ENCODE data around the gene NDUFAF3. TPM values are rescaled to one million over a fixed set of nuclear protein-coding genes. Genes with fewer than 3 reads are reported as not detected.
"Not testable (repeated sequence)": the region's sequence is repeated elsewhere in the genome, so short reads cannot be mapped to it uniquely, and the experiment has no call there.

Gene NDUFAF3
- total RNA-seq, 2 experiments from 2014 or later, result 124 to 309 TPM

DNA sequence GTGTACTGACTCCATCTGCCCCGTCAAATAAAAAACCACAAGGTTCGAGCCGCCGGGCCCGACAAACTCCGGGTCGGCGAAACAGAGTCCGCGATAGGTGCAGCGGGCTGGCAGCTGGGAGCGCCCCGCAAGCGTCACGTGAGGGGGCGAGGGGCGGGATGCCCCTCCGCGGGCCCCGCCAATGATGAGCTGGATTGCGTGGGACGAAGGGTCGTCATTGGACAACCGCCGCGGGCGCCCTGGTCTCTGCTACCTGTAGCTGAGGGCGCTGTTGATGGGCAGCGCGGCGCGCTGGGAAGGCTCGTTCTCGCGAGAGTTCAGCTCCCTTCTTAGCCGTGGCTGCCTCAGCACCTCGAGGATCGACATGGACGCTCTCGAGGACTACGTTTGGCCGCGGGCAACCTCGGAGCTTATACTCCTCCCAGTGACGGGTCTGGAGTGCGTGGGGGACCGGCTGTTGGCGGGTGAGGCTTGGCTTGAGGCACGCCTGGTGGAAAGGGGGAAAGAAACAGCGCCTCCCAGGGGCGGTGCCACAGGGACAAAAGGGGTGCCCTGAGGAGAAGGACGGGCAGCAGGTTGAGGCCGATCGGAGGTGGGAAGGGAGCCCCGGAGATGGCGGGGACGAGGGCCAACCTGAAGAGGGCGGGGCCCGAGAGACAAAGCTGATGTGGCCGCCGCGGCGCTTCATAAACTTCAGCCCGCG, 14.7 kb upstream of the NDUFAF3 start, which contains the start of gene WDR6:
WDR6 (plus strand) TSS at position 324 of the 703 bp plus-strand sequence; CDS start at position 365, 41 bp downstream.
- Histone ChIP-seq H3K79me2 (ENCODE audit: insufficient read depth, low read depth, low read length) (peaks cover 21% of the 10 kb centered on the region; the same call in 1 of the 2 replicates), H3K4me1 (ENCODE audit: insufficient read depth, low read length, poor library complexity, severe bottlenecking) (peaks cover 18% of the 10 kb centered on the region), H4K20me1 (ENCODE audit: insufficient read depth, low read length) (peaks cover 9% of the 10 kb centered on the region; the same call in 1 of the 2 replicates), H3K9me2 (ENCODE audit: insufficient read depth, low read length) (no peaks in the 10 kb centered on the region), H3K4me2 (ENCODE audit: low read length) (peak within 1 kb of the TSS; percentile 99), H3K27ac (ENCODE audit: low read depth, low read length, poor library complexity, severe bottlenecking) (peak within 1 kb of the TSS; percentile 74), H3K4me3 (ENCODE audit: low read depth, low read length, poor library complexity, severe bottlenecking) (peak within 1 kb of the TSS; percentile 78), H3K36me3 (ENCODE audit: insufficient read depth, low read length) (peaks cover 15% of the 10 kb centered on the region), H2AFZ (ENCODE audit: low read length) (peak within 1 kb of the TSS; percentile 49), H3K9me3 (ENCODE audit: low read length) (no peaks in the 10 kb centered on the region)
- TF ChIP-seq EZH2phosphoT487 (IDR thresholded peaks at IDR 0.05; ENCODE audit: borderline replicate concordance, low read depth, low read length), result no peak
- TF ChIP-seq, protein P1, sequence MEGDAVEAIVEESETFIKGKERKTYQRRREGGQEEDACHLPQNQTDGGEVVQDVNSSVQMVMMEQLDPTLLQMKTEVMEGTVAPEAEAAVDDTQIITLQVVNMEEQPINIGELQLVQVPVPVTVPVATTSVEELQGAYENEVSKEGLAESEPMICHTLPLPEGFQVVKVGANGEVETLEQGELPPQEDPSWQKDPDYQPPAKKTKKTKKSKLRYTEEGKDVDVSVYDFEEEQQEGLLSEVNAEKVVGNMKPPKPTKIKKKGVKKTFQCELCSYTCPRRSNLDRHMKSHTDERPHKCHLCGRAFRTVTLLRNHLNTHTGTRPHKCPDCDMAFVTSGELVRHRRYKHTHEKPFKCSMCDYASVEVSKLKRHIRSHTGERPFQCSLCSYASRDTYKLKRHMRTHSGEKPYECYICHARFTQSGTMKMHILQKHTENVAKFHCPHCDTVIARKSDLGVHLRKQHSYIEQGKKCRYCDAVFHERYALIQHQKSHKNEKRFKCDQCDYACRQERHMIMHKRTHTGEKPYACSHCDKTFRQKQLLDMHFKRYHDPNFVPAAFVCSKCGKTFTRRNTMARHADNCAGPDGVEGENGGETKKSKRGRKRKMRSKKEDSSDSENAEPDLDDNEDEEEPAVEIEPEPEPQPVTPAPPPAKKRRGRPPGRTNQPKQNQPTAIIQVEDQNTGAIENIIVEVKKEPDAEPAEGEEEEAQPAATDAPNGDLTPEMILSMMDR (conservative IDR thresholded peaks at IDR 0.05; ENCODE audit: low read length), result peak; percentile 73
- CTCF ChIA-PET (ENCODE audit: unreplicated experiment), result interaction anchor here (0.6 to 1.4 kb wide), 6 partner anchors 10 to 96 kb away, joined by 3 to 9 read pairs (median 4); no protein-coding TSS in a partner anchor
- DNase-seq (ENCODE audit: low spot score), result peak; percentile 99
- POLR2A ChIA-PET, result interaction anchor here (0.6 to 3.2 kb wide), 13 partner anchors 10 to 97 kb away, joined by 3 to 42 read pairs (median 4); partner anchors contain the start of genes DALRD3, IMPDH2, NDUFAF3 and P4HTM
- BruUV-seq (replicated peaks), result no TSS peak
- intact Hi-C loops (cut with micrococcal nuclease; ENCODE audit: unreplicated experiment), result loop anchor here (2.0 to 5.0 kb wide), 2 partner anchors 16 to 85 kb away; partner anchors contain the start of genes P4HTM and QRICH1

DNA sequence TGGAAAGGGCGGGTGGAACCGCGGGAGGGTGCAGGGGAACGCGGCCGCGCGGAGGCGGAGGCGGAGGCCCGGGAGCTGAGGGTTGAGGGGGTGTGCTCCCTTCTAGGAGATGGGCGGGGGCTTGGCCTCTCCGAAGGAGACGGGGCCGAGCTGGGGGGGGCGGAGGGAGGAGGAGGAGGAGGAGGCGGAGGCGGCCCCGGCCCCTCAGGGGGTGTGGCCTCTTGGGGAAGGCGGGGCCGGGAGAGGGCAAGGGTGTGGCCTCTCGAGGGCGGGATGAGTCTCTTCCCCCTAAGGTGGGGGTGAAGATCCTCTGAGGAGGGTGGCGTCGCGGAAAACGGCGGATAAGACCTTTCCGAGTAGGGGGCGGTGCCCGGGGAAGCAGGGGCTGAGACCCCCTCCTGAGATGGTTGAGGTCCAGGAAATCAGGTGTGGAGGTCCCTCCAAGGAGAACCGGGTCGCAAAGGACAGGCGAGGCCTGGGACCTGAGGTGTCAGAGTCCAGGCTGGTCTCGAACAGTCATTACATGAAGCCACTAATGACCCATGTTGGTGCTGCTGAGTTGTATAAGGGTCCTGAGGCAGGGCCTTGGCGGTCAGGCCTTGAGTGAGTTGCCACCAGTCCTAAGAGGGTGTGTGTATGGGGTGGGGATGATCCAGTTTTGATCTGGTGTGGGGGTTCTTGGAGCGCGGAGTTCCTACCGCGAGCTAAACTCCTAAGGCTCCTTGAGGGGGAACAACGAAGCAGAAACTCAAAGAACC, 14.0 kb upstream of the NDUFAF3 start:
- peaks cover 21% of the 10 kb centered on the region for H3K36me3 ChIP-seq (ENCODE audit: insufficient read depth, low read length)
- H3K27ac ChIP-seq (ENCODE audit: low read depth, low read length, poor library complexity, severe bottlenecking), result peak overlapping the region; percentile 74
- intact Hi-C loops (cut with micrococcal nuclease; ENCODE audit: unreplicated experiment), result loop anchor here (2.0 to 5.0 kb wide), 2 partner anchors 17 to 84 kb away; partner anchors contain the start of genes P4HTM and QRICH1
- peaks cover 9% of the 10 kb centered on the region; the same call in 1 of the 2 replicates for H4K20me1 ChIP-seq (ENCODE audit: insufficient read depth, low read length)
- H3K9me2 ChIP-seq (ENCODE audit: insufficient read depth, low read length), result no peaks in the 10 kb centered on the region
- ChIA-PET POLR2A (interaction anchor here (0.5 to 3.2 kb wide), 11 partner anchors 12 to 1030 kb away, joined by 3 to 42 read pairs (median 4); partner anchors contain the start of genes IMPDH2, NDUFAF3, P4HTM and QARS1), CTCF (ENCODE audit: unreplicated experiment) (interaction anchor here (1.0 to 1.4 kb wide), 3 partner anchors 10 to 20 kb away, joined by 3 to 9 read pairs (median 9); no protein-coding TSS in a partner anchor)
- DNase-seq (ENCODE audit: low spot score), result peak; percentile 93
- peak overlapping the region; percentile 78 for H3K4me3 ChIP-seq (ENCODE audit: low read depth, low read length, poor library complexity, severe bottlenecking)
- peak overlapping the region; percentile 35; the same call in 1 of the 2 replicates for H2AFZ ChIP-seq (ENCODE audit: low read length)
- BruUV-seq (replicated peaks), result no TSS peak
- peaks cover 21% of the 10 kb centered on the region; the same call in 1 of the 2 replicates for H3K79me2 ChIP-seq (ENCODE audit: insufficient read depth, low read depth, low read length)
- H3K4me1 ChIP-seq (ENCODE audit: insufficient read depth, low read length, poor library complexity, severe bottlenecking), result peaks cover 18% of the 10 kb centered on the region
- TF ChIP-seq, protein P1 (conservative IDR thresholded peaks at IDR 0.05; ENCODE audit: low read length), result no peak
- no peak for TF ChIP-seq EZH2phosphoT487 (IDR thresholded peaks at IDR 0.05; ENCODE audit: borderline replicate concordance, low read depth, low read length)
- no peaks in the 10 kb centered on the region for H3K9me3 ChIP-seq (ENCODE audit: low read length)
- H3K4me2 ChIP-seq (ENCODE audit: low read length), result peak overlapping the region; percentile 99

DNA sequence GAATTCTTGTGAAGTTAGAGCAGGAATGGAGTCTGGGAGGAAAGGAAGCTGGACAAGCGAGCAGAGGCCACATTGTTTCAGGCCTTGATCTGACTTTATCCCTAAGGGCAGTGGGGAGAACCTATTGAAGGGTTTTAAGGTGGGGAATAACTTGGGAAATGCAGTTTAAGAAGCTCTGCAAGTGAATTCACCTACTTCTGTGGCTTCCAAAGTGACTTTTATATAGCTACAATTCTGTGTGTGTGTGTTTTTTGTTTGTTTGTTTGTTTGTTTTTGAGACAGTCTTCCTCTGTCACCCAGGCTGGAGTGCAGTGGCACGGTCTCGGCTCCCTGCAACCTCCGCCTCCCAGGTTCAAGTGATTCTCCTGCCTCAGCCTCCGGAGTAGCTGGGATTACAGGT, 13.3 kb upstream of the NDUFAF3 start:
- Histone ChIP-seq H3K4me3 (ENCODE audit: low read depth, low read length, poor library complexity, severe bottlenecking) (peak overlapping the region; percentile 78), H3K27ac (ENCODE audit: low read depth, low read length, poor library complexity, severe bottlenecking) (peak overlapping the region; percentile 3), H3K4me1 (ENCODE audit: insufficient read depth, low read length, poor library complexity, severe bottlenecking) (peaks cover 18% of the 10 kb centered on the region), H3K4me2 (ENCODE audit: low read length) (peak overlapping the region; percentile 99), H3K36me3 (ENCODE audit: insufficient read depth, low read length) (peaks cover 28% of the 10 kb centered on the region), H3K79me2 (ENCODE audit: insufficient read depth, low read depth, low read length) (peaks cover 21% of the 10 kb centered on the region; the same call in 1 of the 2 replicates)
- H3K9me3 ChIP-seq (ENCODE audit: low read length); BruUV-seq (replicated peaks); DNase-seq (ENCODE audit: low spot score); H4K20me1 ChIP-seq (ENCODE audit: insufficient read depth, low read length); H2AFZ ChIP-seq (ENCODE audit: low read length); H3K9me2 ChIP-seq (ENCODE audit: insufficient read depth, low read length); CTCF ChIA-PET (ENCODE audit: unreplicated experiment): not testable (repeated sequence)
- POLR2A ChIA-PET, result interaction anchor here (0.7 to 3.2 kb wide), 3 partner anchors 13 to 694 kb away, joined by 3 to 42 read pairs (median 3); partner anchors contain the start of gene NDUFAF3
- intact Hi-C loops (cut with micrococcal nuclease; ENCODE audit: unreplicated experiment), result loop anchor here (5.0 kb wide), 1 partner anchor 84 kb away; the partner anchor contains the start of gene QRICH1
